Myometrial cell (primary cell): ENCODE measurements around the gene LBX2. TPM values are rescaled to one million over a fixed set of nuclear protein-coding genes. Genes with fewer than 3 reads are reported as not detected.

ENCODE experiments used
- total RNA-seq: library from RNA; depleted of rRNA; stranded (reverse); fragments of >200 nt; gene quantifications from 2 replicates; pipeline ENCODE4 v1.2.3, GENCODE V29; 2015

Gene LBX2
- 1.7 and 4.1 TPM in 2 replicates for total RNA-seq

GRCh38 chr2:74499267-74499939 is at the start of gene LBX2:
TSS of gene LBX2 (minus strand) at chr2:74499603. CDS start at chr2:74499537, 66 bp downstream.

GRCh38 chr2:74529357-74530238 is 30.2 kb upstream of the LBX2 start, which contains the start of the genes AUP1 and HTRA2:
TSS of gene AUP1 (minus strand) at chr2:74529706. CDS start at chr2:74529629, 77 bp downstream.
TSS of gene HTRA2 (plus strand) at chr2:74529933. CDS start at chr2:74530007, 74 bp downstream.

GRCh38 chr2:74525717-74526648 is 26.6 kb upstream of the LBX2 start, which contains the start of gene DQX1:
TSS of gene DQX1 (minus strand) at chr2:74526231. CDS start at chr2:74525729, 502 bp downstream.

GRCh38 chr2:74514368-74515270 is 15.2 kb upstream of the LBX2 start, which contains the start of gene TLX2:
TSS of gene TLX2 (plus strand) at chr2:74514450. CDS start at chr2:74514807, 357 bp downstream.

GRCh38 chr2:74507145-74507925 is 7.9 kb upstream of the LBX2 start, which contains the start of gene PCGF1:
TSS of gene PCGF1 (minus strand) at chr2:74507695. CDS start at chr2:74507668, 27 bp downstream.

GRCh38 chr2:74482801-74483674 is 16.4 kb downstream of the LBX2 start, which contains the start of the genes CCDC142 and TTC31:
TSS of gene CCDC142 (minus strand) at chr2:74482998. CDS start at chr2:74482837, 161 bp downstream.
TSS of gene TTC31 (plus strand) at chr2:74483081. CDS start at chr2:74483096, 15 bp downstream.

GRCh38 chr2:74472086-74472944 is 27.1 kb downstream of the LBX2 start, which contains the start of gene MRPL53:
TSS of gene MRPL53 (minus strand) at chr2:74472680. CDS start at chr2:74472660, 20 bp downstream.

GRCh38 chr2:74458132-74458937 is 41.1 kb downstream of the LBX2 start, which contains the start of gene WBP1:
TSS of gene WBP1 (plus strand) at chr2:74458438. CDS start at chr2:74458603, 165 bp downstream.

GRCh38 chr2:74454654-74455511 is 44.5 kb downstream of the LBX2 start, which contains the start of gene INO80B:
TSS of gene INO80B (plus strand) at chr2:74455087. CDS start at chr2:74455117, 30 bp downstream.

Other genes starting within 250 kb of the LBX2 start
- not detected in 2 replicates for gene SLC4A5, start 156.2 kb downstream of the LBX2 start, total RNA-seq
- 139 and 142 TPM in 2 replicates for gene DCTN1, start 119.3 kb downstream of the LBX2 start, total RNA-seq
- gene C2orf81, start 78.0 kb downstream of the LBX2 start, total RNA-seq = 2.8 and 7.5 TPM in 2 replicates
- 54.2 and 63.1 TPM in 2 replicates for gene WDR54, start 77.9 kb downstream of the LBX2 start, total RNA-seq
- 14.9 and 18.7 TPM in 2 replicates for gene RTKN, start 57.7 kb downstream of the LBX2 start, total RNA-seq
- 3.0 and 18.2 TPM in 2 replicates for gene INO80B, start 44.5 kb downstream of the LBX2 start, total RNA-seq
- 54.1 and 60.8 TPM in 2 replicates for gene WBP1, start 41.2 kb downstream of the LBX2 start, total RNA-seq
- gene MOGS, start 34.2 kb downstream of the LBX2 start, total RNA-seq = 102 and 123 TPM in 2 replicates
- 39.5 and 60.5 TPM in 2 replicates for gene MRPL53, start 26.9 kb downstream of the LBX2 start, total RNA-seq
- gene CCDC142, start 16.6 kb downstream of the LBX2 start, total RNA-seq = 8.4 and 11.7 TPM in 2 replicates
- gene TTC31, start 16.5 kb downstream of the LBX2 start, total RNA-seq = 18.5 and 31.2 TPM in 2 replicates
- gene PCGF1, start 8.1 kb upstream of the LBX2 start, total RNA-seq = 11.7 and 16.4 TPM in 2 replicates
- not detected in 2 replicates for gene TLX2, start 14.8 kb upstream of the LBX2 start, total RNA-seq
- gene DQX1, start 26.6 kb upstream of the LBX2 start, total RNA-seq = 0.58 TPM in 1 of 2 replicates, not detected in the other
- gene AUP1, start 30.1 kb upstream of the LBX2 start, total RNA-seq = 84.5 and 84.9 TPM in 2 replicates
- 38.5 and 44.4 TPM in 2 replicates for gene HTRA2, start 30.3 kb upstream of the LBX2 start, total RNA-seq
- gene LOXL3, start 54.3 kb upstream of the LBX2 start, total RNA-seq = 12.9 and 15.6 TPM in 2 replicates
- 23.9 and 30.3 TPM in 2 replicates for gene DOK1, start 55.1 kb upstream of the LBX2 start, total RNA-seq
- not detected in 2 replicates for gene M1AP, start 148.7 kb upstream of the LBX2 start, total RNA-seq
- gene SEMA4F, start 154.6 kb upstream of the LBX2 start, total RNA-seq = 4.0 and 9.7 TPM in 2 replicates